SH-SY5Y (cell line): ENCODE measurements around the gene TNPO2.

Experiments used
- GATA2 ChIP-seq: IDR thresholded peaks from 2 replicates; pipeline ENCODE4 v1.6.1; 2011; ENCODE audit warnings: mild to moderate bottlenecking, low read depth, low read length
- GATA3 ChIP-seq: IDR thresholded peaks from 2 replicates; pipeline ENCODE4 v1.6.1; 2011; ENCODE audit warnings: low read depth, mild to moderate bottlenecking, low read length, moderate library complexity

GRCh38 chr19:12695096-12695495 is 28.6 kb downstream of the TNPO2 start:
- no peak for TF ChIP-seq GATA3
- TF ChIP-seq GATA2, result no peak
